DOHH2 (cell line): ENCODE results near the gene PTPRN2.

Experiments
- H3F3A ChIP-seq: fragments of 200-600 bp; sonication (generic), shearing (Covaris generic); 2 replicates; pipeline ENCODE4 v1.6.0; 2016; ENCODE audit warnings: antibody characterized with exemption, mild to moderate bottlenecking; ENCODE audit not compliant: control insufficient read depth, insufficient read depth
- H3K27ac ChIP-seq: fragments of 200-600 bp; sonication (generic); 2 replicates; pipeline ENCODE4 v1.5.1; 2014; ENCODE audit warnings: low read depth, mild to moderate bottlenecking, low read length, moderate library complexity
- H3K27me3 ChIP-seq: fragments of 200-600 bp; sonication (generic); 2 replicates; pipeline ENCODE4 v1.6.1; 2014; ENCODE audit warnings: mild to moderate bottlenecking, low read length, mixed read lengths; ENCODE audit not compliant: control insufficient read depth
- H3K36me3 ChIP-seq: fragments of 200-600 bp; sonication (generic); 2 replicates; pipeline ENCODE4 v1.6.1; 2014; ENCODE audit warnings: mild to moderate bottlenecking, low read length, moderate library complexity, mixed read lengths; ENCODE audit not compliant: control insufficient read depth
- H3K4me1 ChIP-seq: fragments of 200-600 bp; sonication (generic); 2 replicates; pipeline ENCODE4 v1.6.1; 2014; ENCODE audit warnings: mild to moderate bottlenecking, low read length, mixed read lengths; ENCODE audit not compliant: control insufficient read depth
- H3K4me2 ChIP-seq: fragments of 200-600 bp; sonication (generic); 2 replicates; pipeline ENCODE4 v1.6.0; 2014; ENCODE audit warnings: mild to moderate bottlenecking, low read length, moderate library complexity
- H3K4me3 ChIP-seq: fragments of 200-600 bp; sonication (generic); 2 replicates; pipeline ENCODE4 v1.5.1; 2014; ENCODE audit warnings: mild to moderate bottlenecking, low read length, mixed read lengths
- H3K79me2 ChIP-seq: fragments of 200-600 bp; sonication (generic); 2 replicates; pipeline ENCODE4 v1.6.1; 2014; ENCODE audit warnings: mild to moderate bottlenecking, low read length, mixed read lengths; ENCODE audit not compliant: control insufficient read depth
- H3K9me2 ChIP-seq: fragments of 200-600 bp; sonication (generic); replicated peaks from 2 replicates; pipeline ENCODE4 v1.6.1; 2014; ENCODE audit warnings: mild to moderate bottlenecking, low read length, mixed read lengths; ENCODE audit not compliant: control insufficient read depth
- H3K9me3 ChIP-seq: fragments of 200-600 bp; sonication (generic); 2 replicates; pipeline ENCODE4 v1.6.1; 2014; ENCODE audit warnings: antibody characterized with exemption, low read length, mixed read lengths; ENCODE audit not compliant: control insufficient read depth, insufficient read depth
- H4K20me1 ChIP-seq: fragments of 200-600 bp; sonication (generic); 2 replicates; pipeline ENCODE4 v1.6.0; 2014; ENCODE audit warnings: low read depth, mild to moderate bottlenecking, antibody characterized with exemption, low read length, moderate library complexity; ENCODE audit not compliant: control insufficient read depth, insufficient read depth
- EZH2phosphoT487 ChIP-seq: fragments of 200-600 bp; sonication (generic); IDR thresholded peaks from 2 replicates; pipeline ENCODE4 v1.6.1; 2017; ENCODE audit warnings: borderline replicate concordance, mild to moderate bottlenecking, antibody characterized with exemption, low read length, moderate library complexity, mixed read lengths
- TF ChIP-seq, protein P1 (sequence below): fragments of 200-600 bp; sonication (generic); IDR thresholded peaks from one replicate; pipeline ENCODE4 v1.5.1; 2014; ENCODE audit warnings: antibody characterized with exemption, mild to moderate bottlenecking, low read depth, low read length; ENCODE audit not compliant: poor library complexity, severe bottlenecking

Gene PTPRN2

DNA sequence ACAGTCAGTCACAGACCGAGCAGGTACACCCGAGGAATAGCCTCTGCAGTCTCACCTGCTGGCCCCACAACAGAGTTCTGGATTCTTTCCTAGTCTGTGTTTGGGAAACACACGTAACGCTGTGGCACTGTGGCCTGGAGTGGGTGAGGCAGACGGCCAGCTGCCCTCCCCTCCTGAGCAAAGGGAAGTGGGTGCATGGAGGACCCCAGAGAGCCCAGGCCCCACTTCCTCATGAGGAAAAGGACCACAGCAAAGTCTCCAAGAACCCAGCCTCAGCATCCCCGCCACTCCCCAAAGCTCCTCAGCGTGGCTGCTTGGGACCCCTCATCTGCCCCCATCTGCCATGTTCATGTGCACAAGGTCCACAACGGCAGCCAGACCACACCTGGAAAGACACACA lies 530.2 kb downstream of the PTPRN2 start:
- no peak overlapping the region for H3K27ac ChIP-seq
- H3K27me3 ChIP-seq, result no peaks in the 10 kb centered on the region
- H3K79me2 ChIP-seq, result no peaks in the 10 kb centered on the region
- H3K4me3 ChIP-seq, result no peak overlapping the region
- no peaks in the 10 kb centered on the region for H3F3A ChIP-seq
- peaks cover 67% of the 10 kb centered on the region for H3K9me3 ChIP-seq
- no peaks in the 10 kb centered on the region for H4K20me1 ChIP-seq
- H3K4me2 ChIP-seq, result no peak overlapping the region
- no peaks in the 10 kb centered on the region for H3K9me2 ChIP-seq
- TF ChIP-seq, protein P1, sequence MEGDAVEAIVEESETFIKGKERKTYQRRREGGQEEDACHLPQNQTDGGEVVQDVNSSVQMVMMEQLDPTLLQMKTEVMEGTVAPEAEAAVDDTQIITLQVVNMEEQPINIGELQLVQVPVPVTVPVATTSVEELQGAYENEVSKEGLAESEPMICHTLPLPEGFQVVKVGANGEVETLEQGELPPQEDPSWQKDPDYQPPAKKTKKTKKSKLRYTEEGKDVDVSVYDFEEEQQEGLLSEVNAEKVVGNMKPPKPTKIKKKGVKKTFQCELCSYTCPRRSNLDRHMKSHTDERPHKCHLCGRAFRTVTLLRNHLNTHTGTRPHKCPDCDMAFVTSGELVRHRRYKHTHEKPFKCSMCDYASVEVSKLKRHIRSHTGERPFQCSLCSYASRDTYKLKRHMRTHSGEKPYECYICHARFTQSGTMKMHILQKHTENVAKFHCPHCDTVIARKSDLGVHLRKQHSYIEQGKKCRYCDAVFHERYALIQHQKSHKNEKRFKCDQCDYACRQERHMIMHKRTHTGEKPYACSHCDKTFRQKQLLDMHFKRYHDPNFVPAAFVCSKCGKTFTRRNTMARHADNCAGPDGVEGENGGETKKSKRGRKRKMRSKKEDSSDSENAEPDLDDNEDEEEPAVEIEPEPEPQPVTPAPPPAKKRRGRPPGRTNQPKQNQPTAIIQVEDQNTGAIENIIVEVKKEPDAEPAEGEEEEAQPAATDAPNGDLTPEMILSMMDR, result no peak
- TF ChIP-seq EZH2phosphoT487, result no peak
- H3K36me3 ChIP-seq, result no peaks in the 10 kb centered on the region
- H3K4me1 ChIP-seq, result no peaks in the 10 kb centered on the region

DNA sequence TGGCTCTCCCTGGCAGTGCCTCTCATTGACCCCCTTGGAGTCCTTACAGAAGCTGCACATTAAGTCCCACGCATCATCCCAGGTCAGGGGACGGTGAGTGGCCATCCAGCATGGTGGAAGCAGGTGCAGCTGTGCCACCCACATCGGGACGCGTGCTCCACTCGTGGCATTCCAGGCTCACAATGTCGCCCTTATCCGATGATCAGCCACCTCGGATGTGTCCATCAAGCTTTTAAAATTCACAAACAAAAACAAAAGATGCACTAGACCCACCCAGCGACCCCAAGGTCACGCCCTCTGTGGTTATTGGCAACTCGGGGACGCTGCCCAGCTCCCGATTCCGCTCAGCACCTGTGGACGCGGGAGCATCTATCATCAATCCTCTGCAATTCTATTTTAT lies 530.9 kb downstream of the PTPRN2 start:
- Histone ChIP-seq H4K20me1 (no peaks in the 10 kb centered on the region), H3K36me3 (no peaks in the 10 kb centered on the region), H3K4me3 (no peak overlapping the region), H3K27ac (no peak overlapping the region), H3K4me2 (no peak overlapping the region), H3F3A (no peaks in the 10 kb centered on the region), H3K79me2 (no peaks in the 10 kb centered on the region), H3K9me2 (no peaks in the 10 kb centered on the region), H3K4me1 (no peaks in the 10 kb centered on the region), H3K27me3 (no peaks in the 10 kb centered on the region), H3K9me3 (peaks cover 61% of the 10 kb centered on the region)
- TF ChIP-seq, protein P1, result no peak
- no peak for TF ChIP-seq EZH2phosphoT487

DNA sequence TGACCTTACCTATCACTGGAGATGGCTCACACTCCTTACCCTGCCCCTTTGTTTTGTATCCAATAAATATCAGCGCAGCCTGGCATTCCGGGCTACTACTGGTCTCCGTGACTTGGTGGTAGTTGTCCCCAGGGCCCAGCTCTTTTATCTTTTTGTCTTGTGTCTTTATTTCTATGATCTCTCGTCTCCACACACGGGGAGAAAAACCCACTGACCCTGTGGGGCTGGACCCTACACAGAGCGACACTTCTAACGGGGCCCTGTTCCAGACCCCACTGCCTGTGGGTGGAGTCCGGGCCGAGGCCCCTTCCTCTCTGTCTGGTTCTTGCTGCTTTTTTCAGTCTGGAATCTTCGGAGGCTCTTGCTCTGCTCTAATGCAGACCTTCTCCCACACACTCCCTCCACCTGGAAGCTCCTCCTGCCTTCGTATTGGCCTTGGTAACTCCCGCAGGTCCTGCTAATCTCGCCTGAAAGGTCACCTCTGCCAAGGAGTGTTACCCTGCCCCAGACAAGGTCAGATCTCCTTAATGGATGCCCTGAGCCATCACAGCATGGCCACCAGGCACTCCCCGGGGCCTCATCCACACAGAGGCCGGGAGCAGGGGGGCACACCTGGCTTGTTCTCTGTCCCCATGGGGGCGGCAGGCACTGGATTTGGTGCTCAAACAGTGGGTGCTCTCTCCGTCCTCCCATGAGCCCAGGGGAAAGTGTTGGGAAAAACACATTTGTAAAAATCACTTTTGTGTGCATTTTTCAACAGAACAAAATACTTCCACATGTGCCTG lies 531.7 kb downstream of the PTPRN2 start:
- Histone ChIP-seq H3K4me1 (no peaks in the 10 kb centered on the region), H4K20me1 (no peaks in the 10 kb centered on the region), H3K79me2 (no peaks in the 10 kb centered on the region), H3K27me3 (no peaks in the 10 kb centered on the region), H3K4me2 (no peak overlapping the region), H3K27ac (no peak overlapping the region), H3K36me3 (no peaks in the 10 kb centered on the region), H3F3A (no peaks in the 10 kb centered on the region), H3K4me3 (no peak overlapping the region), H3K9me3 (peaks cover 52% of the 10 kb centered on the region), H3K9me2 (no peaks in the 10 kb centered on the region)
- TF ChIP-seq EZH2phosphoT487, result no peak
- TF ChIP-seq, protein P1, result no peak
